Activated CD4-positive, alpha-beta T cell treated with anti-CD3 and anti-CD28 coated beads, Interleukin-2, amount 50 U/mL, for 48 hours (primary cell): ENCODE measurements around the gene PKIG.
A peak's percentile ranks its signal among the peaks of the same experiment; 100 is the strongest.
"Not testable (repeated sequence)": the region's sequence is repeated elsewhere in the genome, so short reads cannot be mapped to it uniquely, and the experiment has no call there.

Experiments
- DNase-seq, 2 experiments: peaks; one replicate each; pipeline ENCODE4 v3.0.0-alpha.2; 2020

Gene PKIG

GRCh38 chr20:44572551-44573500, 9.6 kb upstream of the PKIG start:
- no peak for DNase-seq

GRCh38 chr20:44573501-44573869, 8.9 kb upstream of the PKIG start:
- DNase-seq = no peak

GRCh38 chr20:44574372-44574771, 8.0 kb upstream of the PKIG start:
- DNase-seq = no peak

- DNase-seq = no peak
Observed at GRCh38 chr20:44576297-44576696, 6.1 kb upstream of the PKIG start.

- DNase-seq = no peak
Observed at GRCh38 chr20:44579313-44580081, 2.9 kb upstream of the PKIG start.

GRCh38 chr20:44580581-44581268, 1.7 kb upstream of the PKIG start:
- DNase-seq = no peak

- DNase-seq = no peak
Observed at GRCh38 chr20:44581515-44581914, 864 bp upstream of the PKIG start.

- no peak for DNase-seq
Observed at GRCh38 chr20:44583157-44583556, 778 bp downstream of the PKIG start.

GRCh38 chr20:44584162-44584561, 1.8 kb downstream of the PKIG start:
- DNase-seq = no peak

GRCh38 chr20:44585057-44585963, 2.9 kb downstream of the PKIG start:
- no peak for DNase-seq

- no peak for DNase-seq
Observed at GRCh38 chr20:44586289-44586911, 4.0 kb downstream of the PKIG start.

GRCh38 chr20:44587035-44587980, 4.9 kb downstream of the PKIG start:
- no peak for DNase-seq

- not testable (repeated sequence) for DNase-seq
Observed at GRCh38 chr20:44588321-44588720, 5.9 kb downstream of the PKIG start.

GRCh38 chr20:44589537-44589936, 7.2 kb downstream of the PKIG start:
- no peak for DNase-seq

GRCh38 chr20:44590980-44591778, 8.8 kb downstream of the PKIG start:
- DNase-seq = no peak

- DNase-seq = no peak
Observed at GRCh38 chr20:44592366-44592765, 10.0 kb downstream of the PKIG start.

- no peak for DNase-seq
Observed at GRCh38 chr20:44593751-44594150, 11.4 kb downstream of the PKIG start.

GRCh38 chr20:44594730-44595129, 12.4 kb downstream of the PKIG start:
- peak in 1 of 2 experiments; percentile 20 for DNase-seq

GRCh38 chr20:44596010-44596409, 13.6 kb downstream of the PKIG start:
- DNase-seq = no peak

GRCh38 chr20:44596876-44597275, 14.5 kb downstream of the PKIG start:
- DNase-seq = no peak
